Fibroblast of lung (primary cell): ENCODE data around the gene BCL2L13. TPM values are rescaled to one million over a fixed set of nuclear protein-coding genes. Genes with fewer than 3 reads are reported as not detected.
"Not testable (repeated sequence)": the region's sequence is repeated elsewhere in the genome, so short reads cannot be mapped to it uniquely, and the experiment has no call there.

ENCODE experiments used
- DNase-seq, 2 donors: peaks; one replicate each; pipeline versions ENCODE4 v3.0.0 to v3.0.0-alpha.2; 2010; ENCODE audit warnings: low read depth in 2 of 2
- H2AFZ ChIP-seq: 2 replicates; pipeline ENCODE4 v1.5.1; 2012; ENCODE audit warnings: low read length, control low read depth, inconsistent platforms
- H3K27ac ChIP-seq: 2 replicates; pipeline ENCODE4 v1.5.1; 2011; ENCODE audit warnings: low read length, control low read depth; ENCODE audit not compliant: insufficient read depth
- H3K27me3 ChIP-seq: 2 replicates; pipeline ENCODE4 v1.5.1; 2011; ENCODE audit warnings: mild to moderate bottlenecking, low read length; ENCODE audit not compliant: control insufficient read depth, insufficient read depth
- H3K36me3 ChIP-seq: 2 replicates; pipeline ENCODE4 v1.5.1; 2011; ENCODE audit warnings: low read length; ENCODE audit not compliant: control insufficient read depth, insufficient read depth
- H3K4me1 ChIP-seq: 2 replicates; pipeline ENCODE4 v1.5.1; 2011; ENCODE audit warnings: low read length; ENCODE audit not compliant: control insufficient read depth, insufficient read depth; ENCODE audit errors: extremely low read depth
- H3K4me2 ChIP-seq: 2 replicates; pipeline ENCODE4 v1.5.1; 2011; ENCODE audit warnings: low read length, control low read depth; ENCODE audit not compliant: insufficient read depth; ENCODE audit errors: extremely low read depth
- H3K4me3 ChIP-seq, 4 experiments: fragments of 200-600 bp in 1 of 4; sonication (generic) in 1 of 4; replicated peaks in 1 of 4; 2 replicates each; pipeline ENCODE4 v1.5.1; 2011 to 2016; ENCODE audit warnings: low read length in 4 of 4, low read depth in 3 of 4, mild to moderate bottlenecking in 3 of 4, control low read depth in 2 of 4, inconsistent platforms in 1 of 4, mixed read lengths in 1 of 4; ENCODE audit not compliant: insufficient read depth in 1 of 4; ENCODE audit errors: control extremely low read depth in 1 of 4
- H3K79me2 ChIP-seq: 2 replicates; pipeline ENCODE4 v1.5.1; 2012; ENCODE audit warnings: mild to moderate bottlenecking, low read length, inconsistent platforms; ENCODE audit not compliant: control insufficient read depth, insufficient read depth
- H3K9ac ChIP-seq: 2 replicates; pipeline ENCODE4 v1.5.1; 2011; ENCODE audit warnings: mild to moderate bottlenecking, low read length, control low read depth; ENCODE audit not compliant: insufficient read depth
- H3K9me3 ChIP-seq: 2 replicates; pipeline ENCODE4 v1.5.1; 2012; ENCODE audit warnings: low read depth, low read length; ENCODE audit not compliant: control insufficient read depth, insufficient read depth
- H4K20me1 ChIP-seq: 2 replicates; pipeline ENCODE4 v1.5.1; 2011; ENCODE audit warnings: low read length; ENCODE audit not compliant: control insufficient read depth, insufficient read depth; ENCODE audit errors: extremely low read depth
- EZH2 ChIP-seq: IDR thresholded peaks from 2 replicates; pipeline ENCODE4 v1.5.1; 2012; ENCODE audit warnings: low read length, control low read depth, mild to moderate bottlenecking; ENCODE audit errors: missing control alignments
- polyA plus RNA-seq, 2 donors: library from polyadenylated mRNA; depleted of rRNA in 1 of 2; stranded (reverse) in 1 of 2; unstranded in 1 of 2; fragments of >200 nt; gene quantifications; 2 replicates each; pipeline ENCODE4 v1.2.1, GENCODE V29; 2011 to 2012; ENCODE audit warnings: missing spikeins in 1 of 2
- total RNA-seq: library from RNA; depleted of rRNA; stranded (reverse); fragments of >200 nt; gene quantifications from 2 replicates; pipeline ENCODE4 v1.2.1, GENCODE V29; 2014
- TF ChIP-seq, protein P1 (sequence below), 2 donors: IDR thresholded peaks in 1 of 2; conservative IDR thresholded peaks in 1 of 2; 1 replicate in 1 of 2; 2 replicates in 1 of 2; pipeline ENCODE4 v1.5.1; 2011 to 2012; ENCODE audit warnings: low read length in 2 of 2, control low read depth in 1 of 2, inconsistent platforms in 1 of 2, low read depth in 1 of 2, mild to moderate bottlenecking in 1 of 2

Gene BCL2L13
- total and polyA plus RNA-seq, 2 donors (not counting 1 experiment from before 2014, with no cell fraction given), result 65.1 to 76.8 TPM

DNA sequence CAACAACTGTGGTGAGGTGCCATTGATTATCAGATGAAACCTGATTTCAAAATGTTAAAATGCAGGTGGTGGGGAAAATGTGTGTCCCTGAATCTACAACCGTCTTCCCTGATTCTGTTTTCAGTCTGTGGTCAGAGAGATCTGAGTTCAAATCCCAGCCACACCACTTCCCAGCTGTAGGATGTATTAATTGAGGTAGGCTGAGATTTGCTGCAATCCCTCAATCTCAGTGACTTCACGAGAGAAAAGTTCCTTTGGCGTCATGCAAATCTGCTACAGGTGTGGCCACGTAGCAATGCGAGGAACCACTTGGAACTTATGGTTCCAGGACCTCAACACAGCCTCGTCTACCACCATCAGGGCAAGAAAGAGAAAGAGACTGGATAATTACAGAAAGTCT lies 56.2 kb downstream of the BCL2L13 start:
- no peak for TF ChIP-seq EZH2
- TF ChIP-seq, protein P1, sequence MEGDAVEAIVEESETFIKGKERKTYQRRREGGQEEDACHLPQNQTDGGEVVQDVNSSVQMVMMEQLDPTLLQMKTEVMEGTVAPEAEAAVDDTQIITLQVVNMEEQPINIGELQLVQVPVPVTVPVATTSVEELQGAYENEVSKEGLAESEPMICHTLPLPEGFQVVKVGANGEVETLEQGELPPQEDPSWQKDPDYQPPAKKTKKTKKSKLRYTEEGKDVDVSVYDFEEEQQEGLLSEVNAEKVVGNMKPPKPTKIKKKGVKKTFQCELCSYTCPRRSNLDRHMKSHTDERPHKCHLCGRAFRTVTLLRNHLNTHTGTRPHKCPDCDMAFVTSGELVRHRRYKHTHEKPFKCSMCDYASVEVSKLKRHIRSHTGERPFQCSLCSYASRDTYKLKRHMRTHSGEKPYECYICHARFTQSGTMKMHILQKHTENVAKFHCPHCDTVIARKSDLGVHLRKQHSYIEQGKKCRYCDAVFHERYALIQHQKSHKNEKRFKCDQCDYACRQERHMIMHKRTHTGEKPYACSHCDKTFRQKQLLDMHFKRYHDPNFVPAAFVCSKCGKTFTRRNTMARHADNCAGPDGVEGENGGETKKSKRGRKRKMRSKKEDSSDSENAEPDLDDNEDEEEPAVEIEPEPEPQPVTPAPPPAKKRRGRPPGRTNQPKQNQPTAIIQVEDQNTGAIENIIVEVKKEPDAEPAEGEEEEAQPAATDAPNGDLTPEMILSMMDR (conservative IDR thresholded peaks at IDR 0.05 in 1 of 2, IDR thresholded peaks at IDR 0.05 in 1 of 2; ENCODE audit: low read depth in 1 of 2, low read length in 2 of 2), result no peak
- DNase-seq, result no peak
- H3K4me2 ChIP-seq, result no peak overlapping the region
- H3K9ac ChIP-seq, result no peak overlapping the region
- H3K4me3 ChIP-seq, result no peak overlapping the region
- H3K36me3 ChIP-seq, result no peaks in the 10 kb centered on the region
- no peaks in the 10 kb centered on the region for H3K79me2 ChIP-seq
- no peak overlapping the region for H2AFZ ChIP-seq
- no peaks in the 10 kb centered on the region for H4K20me1 ChIP-seq
- no peak overlapping the region for H3K27ac ChIP-seq
- no peaks in the 10 kb centered on the region for H3K9me3 ChIP-seq
- no peaks in the 10 kb centered on the region for H3K27me3 ChIP-seq
- peaks cover 2% of the 10 kb centered on the region for H3K4me1 ChIP-seq

DNA sequence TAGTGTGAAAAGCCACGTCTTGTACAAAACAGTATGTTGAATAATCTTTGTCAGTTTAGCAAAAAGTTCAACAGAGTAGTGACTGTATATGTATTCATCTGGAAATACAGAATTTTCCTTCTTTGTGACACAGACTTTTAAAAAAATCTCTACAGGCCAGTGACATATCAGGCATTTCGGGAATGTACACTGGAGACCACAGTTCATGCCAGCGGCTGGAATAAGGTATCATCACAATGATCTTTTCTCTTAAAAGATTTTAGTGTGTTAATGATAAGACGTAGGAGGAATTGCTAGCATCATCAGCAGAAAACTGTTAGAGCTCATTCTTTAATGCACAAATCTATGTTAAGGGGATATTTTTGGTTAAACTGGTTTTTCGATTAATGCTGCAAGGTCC lies 57.4 kb downstream of the BCL2L13 start:
- Histone ChIP-seq H3K4me3 (no peak overlapping the region), H3K27ac (no peak overlapping the region), H3K9me3 (no peaks in the 10 kb centered on the region), H3K9ac (no peak overlapping the region), H3K79me2 (no peaks in the 10 kb centered on the region), H4K20me1 (no peaks in the 10 kb centered on the region), H2AFZ (no peak overlapping the region), H3K27me3 (no peaks in the 10 kb centered on the region), H3K4me1 (peaks cover 2% of the 10 kb centered on the region), H3K36me3 (no peaks in the 10 kb centered on the region), H3K4me2 (no peak overlapping the region)
- peak in 1 of 2 donors; percentile 23 for DNase-seq
- TF ChIP-seq EZH2, result no peak
- TF ChIP-seq, protein P1 (conservative IDR thresholded peaks at IDR 0.05 in 1 of 2, IDR thresholded peaks at IDR 0.05 in 1 of 2; ENCODE audit: low read depth in 1 of 2, low read length in 2 of 2), result no peak

DNA sequence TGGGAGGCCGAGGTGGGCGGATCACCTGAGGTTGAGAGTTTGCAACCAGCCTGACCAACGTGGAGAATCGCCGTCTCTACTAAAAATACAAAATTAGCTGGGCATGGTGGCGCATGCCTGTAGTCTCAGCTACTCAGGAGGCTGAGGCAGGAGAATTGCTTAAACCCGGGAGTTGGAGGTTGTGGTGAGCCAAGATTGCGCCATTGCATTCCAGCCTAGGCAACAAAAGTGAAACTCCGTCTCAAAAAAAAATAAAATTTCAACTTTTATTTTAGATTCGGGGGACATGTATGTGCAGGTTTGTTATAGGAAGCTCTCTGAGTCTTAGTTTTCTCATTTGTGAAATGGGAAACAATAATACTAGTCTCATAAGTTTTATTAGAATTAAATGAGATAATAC lies 58.6 kb downstream of the BCL2L13 start:
- H3K9ac ChIP-seq, H3K36me3 ChIP-seq: not testable (repeated sequence)

DNA sequence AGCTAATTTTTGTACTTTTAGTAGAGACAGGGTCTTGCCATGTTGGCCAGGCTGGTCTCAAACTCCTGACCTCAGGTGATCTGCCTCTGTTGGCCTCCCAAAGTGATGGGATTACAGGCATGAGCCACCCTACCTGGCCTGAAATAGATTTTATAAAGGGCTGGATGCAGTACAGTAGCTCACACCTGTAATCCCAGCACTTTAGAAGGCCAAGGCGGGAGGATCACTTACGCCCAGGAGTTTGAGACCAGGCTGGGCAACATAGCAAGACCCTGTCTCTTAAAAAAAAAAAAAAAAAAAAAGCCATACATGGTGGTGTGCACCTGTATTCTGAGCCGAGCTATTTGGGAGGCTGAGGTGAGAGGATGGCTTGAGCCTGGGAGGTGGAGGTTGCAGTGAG lies 59.7 kb downstream of the BCL2L13 start:
- not testable (repeated sequence) for H3K9ac ChIP-seq, H4K20me1 ChIP-seq, DNase-seq

More for the DNA sequence above, 58.6 kb downstream of the BCL2L13 start:
- H3K27ac ChIP-seq, H3K79me2 ChIP-seq, H3K4me1 ChIP-seq, DNase-seq, H3K4me3 ChIP-seq, H4K20me1 ChIP-seq, H3K27me3 ChIP-seq, H3K9me3 ChIP-seq, H3K4me2 ChIP-seq, H2AFZ ChIP-seq: not testable (repeated sequence)

More for the DNA sequence above, 59.7 kb downstream of the BCL2L13 start:
- not testable (repeated sequence) for H3K4me1 ChIP-seq, H2AFZ ChIP-seq, H3K36me3 ChIP-seq, H3K27ac ChIP-seq, H3K27me3 ChIP-seq, H3K4me3 ChIP-seq, H3K4me2 ChIP-seq, H3K79me2 ChIP-seq, H3K9me3 ChIP-seq
